Measurements from ENCODE around the gene EPS15. TPM values are rescaled to one million over a fixed set of nuclear protein-coding genes. Genes with fewer than 3 reads are reported as not detected.

Gene EPS15
- total and polyA plus RNA-seq, 11 donors: 19.9 to 80.6 (median 67.8) TPM

DNA sequence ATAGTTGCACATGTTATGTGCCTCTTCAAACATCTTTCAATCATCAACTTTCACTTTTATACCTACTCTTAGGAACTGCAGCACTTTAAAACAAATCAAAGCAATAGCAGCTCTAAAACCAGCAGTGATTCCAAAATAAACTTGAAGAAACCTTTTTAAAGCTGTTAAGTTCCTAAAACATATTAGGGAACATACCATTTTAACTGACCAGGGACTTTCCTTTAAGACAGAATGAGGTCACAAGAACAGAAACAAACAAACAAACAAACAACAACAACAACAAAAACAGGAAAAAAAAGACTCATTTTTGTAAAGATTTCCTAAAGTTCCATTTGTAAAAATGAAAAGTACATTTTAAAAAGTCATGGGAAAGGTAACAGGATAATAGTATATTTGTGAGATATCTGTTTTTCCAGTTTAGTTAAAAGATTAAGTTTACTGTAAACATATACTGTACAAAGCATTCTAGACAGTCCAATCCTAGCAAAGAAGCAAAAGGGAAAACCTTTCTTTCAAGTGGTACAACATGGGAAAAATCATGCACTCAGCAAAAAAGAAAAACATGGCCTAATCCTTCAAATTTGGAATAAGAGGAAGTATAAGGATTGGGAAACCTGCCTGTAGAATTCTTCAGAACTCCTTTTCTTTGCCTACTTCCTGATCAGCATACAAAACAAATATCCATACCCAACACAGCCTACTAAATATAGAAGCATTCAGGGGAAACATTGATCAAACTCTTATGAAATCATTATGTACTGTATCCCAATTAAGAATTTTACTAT lies 45.5 kb downstream of the EPS15 start:
- peaks cover 0 to 40% (median 23%) of the 10 kb centered on the region in 9 donors for H3K36me3 ChIP-seq

DNA sequence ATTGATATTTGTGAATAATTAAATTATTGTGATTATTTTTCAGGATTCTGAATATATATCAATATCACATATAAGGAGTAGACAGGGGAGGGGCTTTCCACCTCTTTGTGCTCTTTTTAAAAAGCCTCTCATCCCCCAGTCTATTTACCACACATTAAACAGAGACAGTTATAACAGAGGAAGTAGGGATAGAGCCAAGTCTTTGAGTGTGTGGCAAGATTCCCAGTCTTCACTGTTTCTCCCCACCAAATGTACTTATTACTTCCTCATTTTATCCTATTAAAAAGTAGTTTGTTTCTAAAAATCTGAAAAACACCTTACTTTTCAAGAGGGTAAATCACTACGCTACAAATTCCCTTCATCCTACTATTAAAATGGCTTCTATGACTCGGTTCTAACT lies 46.7 kb downstream of the EPS15 start:
- TF ChIP-seq POLR2A (IDR thresholded peaks at IDR 0.05) (no peak), CTCF (IDR thresholded peaks at IDR 0.05) (no peak)
- peak; percentile 69 to 85 (median 78) for ATAC-seq
- 56 to 73% (median 59%) methylated on average over 2 of the region's 2 CpGs for WGBS, 4 donors
- intact Hi-C loops (cut with DNase I): loop anchor here in 1 of 10 donors (5.0 kb wide), 1 partner anchor 45 kb away; the partner anchor contains the start of gene EPS15
- Histone ChIP-seq H3K36me3 (peaks cover 0 to 52% (median 35%) of the 10 kb centered on the region in 9 donors), H3K27me3 (no peaks in the 10 kb centered on the region), H3K4me3 (no peak overlapping the region), H3K4me1 (peaks cover 8 to 29% (median 24%) of the 10 kb centered on the region in 12 donors), H3K27ac (peak overlapping the region in 4 of 12 donors; percentile 1 to 72 (median 40)), H3K9me3 (peaks cover 0 to 5% (median 0%) of the 10 kb centered on the region in 12 donors)
- peak in 2 of 5 donors; percentile 35 to 39 for DNase-seq

More for the DNA sequence above, 45.5 kb downstream of the EPS15 start:
- no peak for DNase-seq
- Histone ChIP-seq H3K9me3 (peaks cover 0 to 5% (median 0%) of the 10 kb centered on the region in 12 donors), H3K4me1 (peaks cover 8 to 29% (median 24%) of the 10 kb centered on the region in 12 donors), H3K27ac (peak overlapping the region in 4 of 12 donors; percentile 10 to 72 (median 34)), H3K27me3 (no peaks in the 10 kb centered on the region), H3K4me3 (no peak overlapping the region)
- peak in 1 of 4 donors; percentile 36 for ATAC-seq
- intact Hi-C loops (cut with DNase I): loop anchor here in 1 of 10 donors (5.0 kb wide), 1 partner anchor 44 kb away; the partner anchor contains the start of gene EPS15
- TF ChIP-seq POLR2A (IDR thresholded peaks at IDR 0.05) (no peak), CTCF (IDR thresholded peaks at IDR 0.05) (no peak)

DNA sequence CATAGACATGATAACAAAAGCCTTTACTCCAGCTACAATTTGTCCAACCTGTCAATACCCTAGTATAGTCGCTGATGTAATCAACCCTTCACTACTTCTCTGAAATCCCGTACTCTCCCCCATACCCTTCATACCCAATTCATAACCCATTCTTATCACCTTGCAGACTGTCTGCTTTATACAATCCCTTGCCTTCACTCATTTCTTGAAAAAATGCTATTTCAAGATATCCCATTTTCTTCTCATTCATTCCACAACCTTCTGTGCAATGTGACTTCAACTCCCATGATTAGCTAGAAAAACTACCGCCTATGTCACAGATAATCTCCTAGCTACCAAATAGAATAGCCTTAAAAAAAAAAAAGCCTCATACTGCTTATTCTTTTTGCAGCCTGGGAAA lies 49.5 kb downstream of the EPS15 start:
- Histone ChIP-seq H3K9me3 (no peaks in the 10 kb centered on the region), H3K36me3 (peaks cover 0 to 78% (median 49%) of the 10 kb centered on the region in 9 donors), H3K27ac (no peak overlapping the region), H3K27me3 (no peaks in the 10 kb centered on the region), H3K4me1 (peaks cover 8 to 29% (median 24%) of the 10 kb centered on the region in 12 donors), H3K4me3 (no peak overlapping the region)
- 66 to 74% (median 70%) methylated on average over 3 of the region's 3 CpGs for WGBS, 4 donors
- DNase-seq: no peak
- intact Hi-C loops (cut with DNase I): no loop called here
- no peak for TF ChIP-seq CTCF (IDR thresholded peaks at IDR 0.05)
- no peak for TF ChIP-seq POLR2A (IDR thresholded peaks at IDR 0.05)
- ATAC-seq: no peak

- 93 to 97% (median 96%) methylated on average over 3 of the region's 3 CpGs for WGBS, 4 donors
Measured at GRCh38 chr1:51464828-51465227, 54.2 kb downstream of the EPS15 start.

More at GRCh38 chr1:51464828-51465227, 54.2 kb downstream of the EPS15 start:
- Histone ChIP-seq H3K36me3 (peaks cover 0 to 94% (median 70%) of the 10 kb centered on the region in 9 donors), H3K4me1 (peaks cover 0 to 3% (median 0%) of the 10 kb centered on the region in 12 donors), H3K27ac (no peak overlapping the region), H3K9me3 (no peaks in the 10 kb centered on the region), H3K27me3 (no peaks in the 10 kb centered on the region), H3K4me3 (no peak overlapping the region)
- DNase-seq (no peak), ATAC-seq (no peak)
- TF ChIP-seq CTCF (IDR thresholded peaks at IDR 0.05): no peak
- no peak for TF ChIP-seq POLR2A (IDR thresholded peaks at IDR 0.05)
- intact Hi-C loops (cut with DNase I): no loop called here
